GM12892 (cell line): ENCODE data around the gene HEBP2. TPM values are rescaled to one million over a fixed set of nuclear protein-coding genes. Genes with fewer than 3 reads are reported as not detected.
"Not testable (repeated sequence)": the region's sequence is repeated elsewhere in the genome, so short reads cannot be mapped to it uniquely, and the experiment has no call there.

Experiments
- DNase-seq: peaks from one replicate; pipeline ENCODE4 v3.0.0; 2011; ENCODE audit not compliant: insufficient read length
- FAIRE-seq: peaks from 2 replicates; lab custom pipeline; 2011; peaks lifted over from hg19 to GRCh38; lab: Jason Lieb, UNC
- POLR2A ChIP-seq: IDR thresholded peaks from 2 replicates; pipeline ENCODE4 v1.6.1; 2011; ENCODE audit warnings: low read depth, low read length, control low read depth
- POLR2AphosphoS5 ChIP-seq: IDR thresholded peaks from 2 replicates; pipeline ENCODE4 v1.6.1; 2011; ENCODE audit warnings: low read depth, low read length, control low read depth
- TAF1 ChIP-seq: IDR thresholded peaks from 2 replicates; pipeline ENCODE4 v1.6.1; 2011; ENCODE audit warnings: low read depth, mild to moderate bottlenecking, control low read depth, low read length, borderline replicate concordance
- polyA plus RNA-seq: library from polyadenylated mRNA; unstranded; fragments of >200 nt; gene quantifications from one replicate; pipeline ENCODE4 v1.2.1, GENCODE V29; 2012; ENCODE audit warnings: missing spikeins, inconsistent platforms; ENCODE audit not compliant: missing spikeins

The HEBP2 gene
- 18.8 TPM for polyA plus RNA-seq

- FAIRE-seq = peak; percentile 92
- DNase-seq = peak; percentile 89
- TF ChIP-seq POLR2A (no peak; the same call in 1 of the 2 replicates), POLR2AphosphoS5 (no peak), TAF1 (no peak)
Observed at GRCh38 chr6:138403801-138404665, at the start of gene HEBP2. Gene HEBP2, plus strand, starts transcription at chr6:138404223. Its CDS starts 273 bp downstream, at chr6:138404496.

- no peak for FAIRE-seq
- DNase-seq = no peak
- TF ChIP-seq TAF1 (no peak), POLR2A (no peak), POLR2AphosphoS5 (no peak)
Observed at GRCh38 chr6:138357928-138358327, 46.1 kb upstream of the HEBP2 start.

GRCh38 chr6:138368684-138369083 is 35.3 kb upstream of the HEBP2 start:
- DNase-seq, FAIRE-seq: not testable (repeated sequence)

- FAIRE-seq = no peak
- DNase-seq = no peak
- no peak for TF ChIP-seq TAF1
- no peak for TF ChIP-seq POLR2AphosphoS5
- no peak for TF ChIP-seq POLR2A
Observed at GRCh38 chr6:138370631-138371451, 33.2 kb upstream of the HEBP2 start.

- DNase-seq (no peak), FAIRE-seq (no peak)
- TF ChIP-seq POLR2A (no peak), TAF1 (no peak), POLR2AphosphoS5 (no peak)
Observed at GRCh38 chr6:138371452-138371711, 32.6 kb upstream of the HEBP2 start.

- DNase-seq (no peak), FAIRE-seq (no peak)
- TF ChIP-seq POLR2A = no peak
- TF ChIP-seq TAF1 = no peak
- no peak for TF ChIP-seq POLR2AphosphoS5
Observed at GRCh38 chr6:138371720-138372119, 32.3 kb upstream of the HEBP2 start.

- TF ChIP-seq TAF1 = no peak
- TF ChIP-seq POLR2AphosphoS5 = no peak
- TF ChIP-seq POLR2A = no peak
- no peak for DNase-seq
- FAIRE-seq = no peak
Observed at GRCh38 chr6:138372711-138373463, 31.1 kb upstream of the HEBP2 start.

GRCh38 chr6:138374230-138374629 is 29.8 kb upstream of the HEBP2 start:
- no peak for DNase-seq
- no peak for FAIRE-seq
- no peak for TF ChIP-seq TAF1
- no peak for TF ChIP-seq POLR2AphosphoS5
- no peak for TF ChIP-seq POLR2A

GRCh38 chr6:138374815-138375214 is 29.2 kb upstream of the HEBP2 start:
- FAIRE-seq = no peak
- DNase-seq = no peak
- TF ChIP-seq POLR2A (no peak), TAF1 (no peak), POLR2AphosphoS5 (no peak)

- TF ChIP-seq POLR2AphosphoS5 (no peak), POLR2A (no peak), TAF1 (no peak)
- DNase-seq = no peak
- no peak for FAIRE-seq
Observed at GRCh38 chr6:138377042-138377441, 27.0 kb upstream of the HEBP2 start.

- TF ChIP-seq POLR2A = no peak
- no peak for TF ChIP-seq POLR2AphosphoS5
- TF ChIP-seq TAF1 = no peak
Observed at GRCh38 chr6:138377844-138378243, 26.2 kb upstream of the HEBP2 start, which contains the start of gene SMIM28. Gene SMIM28, plus strand, starts transcription at chr6:138377905. Its CDS starts 168 bp downstream, at chr6:138378073.

GRCh38 chr6:138378463-138378862 is 25.6 kb upstream of the HEBP2 start:
- DNase-seq = no peak
- FAIRE-seq = no peak
- TF ChIP-seq POLR2A (no peak), TAF1 (no peak), POLR2AphosphoS5 (no peak)

More at GRCh38 chr6:138377844-138378243, 26.2 kb upstream of the HEBP2 start, which contains the start of gene SMIM28:
- FAIRE-seq (no peak), DNase-seq (no peak)
